HL-60 (cell line): ENCODE measurements around the gene ANKEF1.

Experiments
- POLR2AphosphoS5 ChIP-seq: IDR thresholded peaks from 2 replicates; pipeline ENCODE4 v1.6.1; 2012; ENCODE audit warnings: low read depth
- TF ChIP-seq, protein P1 (sequence below): IDR thresholded peaks from one replicate; pipeline ENCODE4 v1.5.1; 2011; ENCODE audit warnings: low read length, control low read depth, inconsistent platforms; ENCODE audit not compliant: insufficient read depth

DNA sequence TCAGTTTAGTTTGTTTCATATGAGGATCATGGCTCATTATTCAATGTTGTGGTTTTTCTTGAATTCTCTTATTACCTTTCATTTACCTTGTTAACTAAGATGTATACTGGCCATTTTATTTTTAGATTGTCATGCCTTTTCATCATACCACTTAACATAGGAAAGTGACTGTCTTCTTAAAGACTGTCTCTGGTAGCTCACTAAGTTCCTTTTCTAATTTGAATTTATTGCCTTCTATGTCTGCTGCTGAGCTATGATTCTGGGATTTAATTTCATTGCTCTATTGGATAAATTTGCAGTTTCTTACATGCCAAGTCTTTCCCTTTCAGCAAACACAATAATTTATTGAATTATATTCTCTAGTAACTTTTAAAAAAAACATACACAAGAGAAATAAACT lies 49.5 kb upstream of the ANKEF1 start:
- TF ChIP-seq, protein P1, sequence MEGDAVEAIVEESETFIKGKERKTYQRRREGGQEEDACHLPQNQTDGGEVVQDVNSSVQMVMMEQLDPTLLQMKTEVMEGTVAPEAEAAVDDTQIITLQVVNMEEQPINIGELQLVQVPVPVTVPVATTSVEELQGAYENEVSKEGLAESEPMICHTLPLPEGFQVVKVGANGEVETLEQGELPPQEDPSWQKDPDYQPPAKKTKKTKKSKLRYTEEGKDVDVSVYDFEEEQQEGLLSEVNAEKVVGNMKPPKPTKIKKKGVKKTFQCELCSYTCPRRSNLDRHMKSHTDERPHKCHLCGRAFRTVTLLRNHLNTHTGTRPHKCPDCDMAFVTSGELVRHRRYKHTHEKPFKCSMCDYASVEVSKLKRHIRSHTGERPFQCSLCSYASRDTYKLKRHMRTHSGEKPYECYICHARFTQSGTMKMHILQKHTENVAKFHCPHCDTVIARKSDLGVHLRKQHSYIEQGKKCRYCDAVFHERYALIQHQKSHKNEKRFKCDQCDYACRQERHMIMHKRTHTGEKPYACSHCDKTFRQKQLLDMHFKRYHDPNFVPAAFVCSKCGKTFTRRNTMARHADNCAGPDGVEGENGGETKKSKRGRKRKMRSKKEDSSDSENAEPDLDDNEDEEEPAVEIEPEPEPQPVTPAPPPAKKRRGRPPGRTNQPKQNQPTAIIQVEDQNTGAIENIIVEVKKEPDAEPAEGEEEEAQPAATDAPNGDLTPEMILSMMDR = no peak
- no peak for TF ChIP-seq POLR2AphosphoS5
